ENCODE measurements around the gene SKA3. TPM values are rescaled to one million over a fixed set of nuclear protein-coding genes. Genes with fewer than 3 reads are reported as not detected.
"Not testable (repeated sequence)": the region's sequence is repeated elsewhere in the genome, so short reads cannot be mapped to it uniquely, and the experiment has no call there.

SKA3 gene
- 20.2 and 22.6 TPM in 2 replicates for total RNA-seq (2014; rRNA removed; shearing (Covaris generic))

DNA sequence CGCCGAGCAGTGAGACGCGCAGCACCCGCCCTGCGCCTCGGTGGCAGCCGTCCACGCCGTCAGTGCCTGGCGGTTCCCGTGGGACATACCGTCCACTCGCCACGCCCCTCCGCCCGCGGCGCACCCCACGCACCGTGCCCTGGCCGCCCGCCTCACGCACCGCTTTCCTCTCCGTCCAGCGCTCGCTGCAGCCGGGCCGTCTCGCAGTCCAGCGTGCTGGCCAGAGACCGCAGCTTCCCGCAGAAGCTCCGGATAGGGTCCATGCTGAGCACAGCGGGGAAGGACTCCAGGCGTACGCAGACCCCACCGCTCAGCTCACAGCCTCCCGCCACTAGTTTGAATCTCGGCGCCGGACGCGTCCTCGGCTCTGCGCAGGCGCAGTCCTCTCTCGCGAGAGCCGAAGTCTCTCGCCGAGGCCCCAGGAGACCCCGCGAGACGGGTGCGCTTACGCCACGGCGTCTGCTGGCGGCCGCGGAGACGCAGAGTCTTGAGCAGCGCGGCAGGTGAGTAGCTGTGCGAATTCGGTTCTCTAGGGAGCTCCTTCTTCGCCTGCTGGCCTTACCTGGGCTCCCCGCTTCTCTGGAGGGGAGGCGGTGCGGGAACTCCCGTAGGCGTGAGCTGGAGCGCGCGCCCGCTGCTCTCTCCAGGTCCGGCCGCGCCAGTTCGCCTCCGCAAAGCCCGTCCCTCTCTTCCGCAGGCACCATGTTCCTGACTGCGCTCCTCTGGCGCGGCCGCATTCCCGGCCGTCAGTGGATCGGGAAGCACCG is at the start of gene SKA3, which contains the start of gene MRPL57:
Gene SKA3, minus strand, starts transcription at position 338 of the 767 bp plus-strand sequence. Its CDS starts 75 bp downstream, at position 263.
Gene MRPL57, plus strand, starts transcription at position 444 of the 767 bp plus-strand sequence. Its CDS starts 259 bp downstream, at position 703.
- peak; percentile 100 for DNase-seq (ENCODE audit: low spot score)

DNA sequence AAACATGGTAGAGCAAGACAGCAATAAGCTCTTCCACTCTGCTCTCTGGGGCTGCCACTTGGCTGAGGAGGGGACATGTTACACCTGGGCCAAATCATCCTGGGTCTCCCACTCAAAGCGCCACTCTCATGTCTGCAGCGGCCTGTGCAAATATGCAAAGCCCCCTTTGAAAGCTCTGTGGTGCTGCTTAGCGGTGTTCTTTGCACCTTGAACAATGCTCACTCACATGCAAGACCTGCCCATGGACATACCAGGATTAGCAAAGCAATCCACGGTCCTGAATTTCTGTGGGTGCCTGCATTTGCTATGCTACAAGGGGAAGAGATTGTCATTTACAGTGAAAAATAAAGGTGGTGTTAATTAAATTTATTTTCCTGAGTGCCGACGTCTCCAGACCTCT is 48.7 kb upstream of the SKA3 start:
- no peak for DNase-seq (ENCODE audit: low spot score)

DNA sequence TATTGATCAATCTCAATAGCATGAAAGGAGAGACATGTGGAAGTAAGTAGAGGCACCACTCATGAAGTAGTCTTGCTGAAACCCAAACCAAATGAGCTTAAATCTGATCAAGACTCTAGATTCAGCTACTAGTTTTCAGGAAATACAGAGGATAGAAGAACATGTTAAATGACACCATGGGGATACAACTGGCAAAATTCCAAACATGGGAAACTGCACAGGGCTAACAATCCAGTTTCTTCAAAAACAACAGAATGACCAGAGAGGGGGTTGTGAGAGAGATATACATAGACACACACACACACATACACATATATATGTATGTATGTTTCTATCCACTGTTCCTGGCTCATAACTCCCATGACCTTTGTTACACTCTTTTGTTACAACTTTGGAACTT is 44.9 kb upstream of the SKA3 start:
- no peak for DNase-seq (ENCODE audit: low spot score)

DNA sequence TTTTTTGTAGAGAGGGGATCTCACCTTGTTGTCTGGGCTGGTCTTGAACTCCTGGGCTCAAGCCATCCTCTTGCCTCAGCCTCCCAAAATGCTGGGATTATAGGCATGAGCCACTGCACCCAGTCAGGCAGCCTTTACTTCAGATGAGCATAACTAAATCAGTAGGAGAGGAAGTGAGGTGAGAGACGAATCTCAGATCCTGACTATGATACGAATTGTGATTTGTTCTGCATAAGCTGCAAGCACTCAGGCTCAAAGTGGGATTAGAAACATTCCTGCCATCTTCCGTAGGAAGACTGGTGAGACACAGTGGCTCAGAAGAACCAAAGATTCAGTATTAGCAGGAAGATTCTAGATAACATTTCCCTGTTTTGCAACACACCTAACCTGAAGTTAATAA is 43.4 kb upstream of the SKA3 start:
- DNase-seq (ENCODE audit: low spot score), result not testable (repeated sequence)

DNA sequence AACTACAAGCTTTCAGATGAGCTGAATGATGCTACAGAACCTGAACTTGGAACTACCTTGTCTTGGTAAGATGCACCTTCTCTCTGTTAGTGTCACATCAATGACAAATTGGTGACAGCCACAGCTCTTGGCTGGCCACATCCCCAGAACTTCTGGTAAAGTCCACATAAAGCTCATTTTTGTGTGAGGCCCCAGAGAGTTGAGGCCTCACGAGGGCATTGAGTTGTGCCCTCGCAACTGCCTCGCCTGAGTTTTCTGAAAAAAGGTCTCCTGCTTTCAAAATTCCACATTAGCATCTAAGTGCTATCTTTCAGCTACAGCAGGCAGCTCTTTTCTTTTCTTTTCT is 42.7 kb upstream of the SKA3 start:
- no peak for DNase-seq (ENCODE audit: low spot score)

DNA sequence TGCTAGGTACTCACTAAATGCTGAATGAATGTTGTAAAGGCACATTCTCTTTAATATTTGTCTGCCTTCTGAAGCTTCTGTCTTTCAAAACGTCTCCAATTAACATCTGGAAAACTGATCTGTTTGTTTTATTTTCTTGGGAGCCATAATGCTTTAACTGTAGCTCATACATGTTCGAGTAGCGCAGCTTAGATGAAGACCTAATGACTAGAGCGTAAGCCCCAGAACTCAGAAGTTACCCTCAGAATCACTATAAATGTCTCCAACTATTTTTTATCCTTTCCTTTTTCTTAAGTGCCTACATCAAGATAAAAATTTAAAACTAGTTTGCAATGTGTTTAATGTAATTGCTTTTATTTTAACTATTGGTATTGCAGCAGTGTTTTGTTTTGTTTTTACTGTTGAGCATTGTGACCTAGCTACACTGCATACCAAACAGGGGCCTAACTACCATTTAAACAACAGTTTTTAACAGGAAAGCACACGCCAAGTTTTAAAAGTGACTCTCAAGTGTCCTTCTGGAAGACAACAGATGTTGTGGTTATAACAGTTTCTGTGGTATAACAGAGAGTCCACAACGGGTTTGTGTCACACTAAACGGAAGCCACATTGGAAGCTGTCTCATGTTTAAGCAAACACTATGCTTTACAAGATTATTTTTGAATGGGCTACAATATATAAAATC is 42.1 kb upstream of the SKA3 start:
- no peak for DNase-seq (ENCODE audit: low spot score)

DNA sequence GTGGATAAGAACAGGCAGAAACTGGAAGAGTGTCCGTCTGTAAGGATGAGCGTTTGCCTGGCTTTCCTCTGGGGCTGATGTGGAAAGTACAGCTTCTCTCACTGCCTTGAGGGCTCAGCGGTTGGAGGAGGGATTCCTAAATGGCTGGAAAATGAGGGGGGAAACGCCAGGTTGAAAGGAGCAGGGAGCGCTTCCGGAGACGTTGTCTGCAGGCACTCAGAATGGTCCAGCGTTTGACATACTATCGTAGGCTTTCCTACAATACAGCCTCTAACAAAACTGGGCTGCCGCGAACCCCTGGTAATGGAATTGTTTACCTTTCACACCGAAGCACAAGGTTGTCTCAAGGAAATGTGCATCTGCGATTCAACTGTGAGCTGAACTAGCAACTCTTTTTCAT is 40.0 kb upstream of the SKA3 start:
- no peak for DNase-seq (ENCODE audit: low spot score)

DNA sequence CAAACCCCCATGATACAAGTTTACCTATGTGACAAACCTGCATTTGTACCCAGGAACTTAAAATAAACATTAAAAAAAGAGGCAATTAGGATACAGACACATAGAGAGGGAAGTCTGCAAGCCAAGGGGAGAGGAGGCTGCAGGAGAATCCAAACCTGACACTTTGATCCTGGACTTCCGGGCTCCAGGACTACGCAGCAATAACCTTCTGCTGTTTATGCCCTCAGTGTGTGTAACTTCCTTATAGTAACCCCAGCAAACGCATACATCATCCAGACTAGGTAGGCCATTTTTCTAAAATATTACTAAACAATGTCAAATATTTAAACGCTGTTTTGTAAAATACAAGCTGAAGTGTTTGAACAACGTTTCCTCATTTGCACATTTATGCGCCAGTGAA is 39.1 kb upstream of the SKA3 start:
- DNase-seq (ENCODE audit: low spot score), result not testable (repeated sequence)

DNA sequence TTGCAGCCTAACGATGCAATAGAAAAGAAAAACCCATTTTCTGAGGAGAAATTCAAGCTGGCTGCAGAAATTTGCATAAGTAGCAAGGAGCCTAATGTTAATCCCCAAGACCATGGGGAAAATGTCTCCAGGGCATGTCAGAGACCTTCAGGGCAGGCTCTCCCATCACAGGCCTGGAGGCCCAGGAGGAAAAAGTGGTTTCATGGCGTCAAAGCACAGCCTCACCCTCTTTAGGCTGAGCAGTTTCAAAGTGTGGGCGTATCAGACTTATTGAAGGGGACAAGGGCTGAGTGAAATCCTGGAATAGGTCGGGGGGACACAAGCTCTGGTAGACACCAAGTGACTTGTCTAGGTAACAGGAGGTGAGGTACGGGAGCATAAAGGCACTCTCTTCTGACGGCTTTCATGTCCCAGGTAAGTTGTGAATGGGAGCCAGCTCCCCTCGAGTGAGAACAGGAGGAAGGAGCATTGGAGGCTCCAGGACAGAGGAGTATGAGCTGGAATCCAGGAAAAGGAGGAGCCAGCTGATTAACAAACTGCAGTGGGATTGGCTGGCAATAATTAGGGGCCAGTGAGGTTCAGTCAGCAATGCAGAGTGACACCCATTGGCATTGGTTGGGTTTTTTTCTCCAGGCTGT is 35.9 kb upstream of the SKA3 start:
- no peak for DNase-seq (ENCODE audit: low spot score)

DNA sequence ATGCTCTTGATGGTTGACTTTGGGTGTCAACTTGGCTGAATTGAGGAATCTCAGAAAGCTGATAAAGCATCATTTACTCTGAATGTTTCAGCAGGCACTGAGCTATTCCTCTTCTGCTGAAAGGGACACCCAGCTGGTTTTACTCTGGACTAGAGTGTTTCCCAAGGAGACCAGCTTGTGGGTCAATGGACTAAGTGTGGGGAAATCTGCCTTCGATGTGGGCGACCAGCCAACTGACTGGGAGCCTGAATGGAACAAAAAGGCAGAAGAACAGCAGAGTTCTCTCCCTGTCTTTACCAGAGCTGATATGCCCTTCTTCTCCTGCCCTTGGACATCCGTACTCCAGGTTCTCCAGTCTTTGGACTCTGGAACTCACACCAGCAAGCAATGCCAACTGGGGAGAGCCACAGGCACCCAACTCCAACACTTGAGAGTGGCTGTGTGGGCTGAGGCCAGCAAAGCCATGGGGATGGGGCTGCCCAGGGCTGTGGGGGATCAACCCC is 32.4 kb upstream of the SKA3 start:
- DNase-seq (ENCODE audit: low spot score), result no peak

DNA sequence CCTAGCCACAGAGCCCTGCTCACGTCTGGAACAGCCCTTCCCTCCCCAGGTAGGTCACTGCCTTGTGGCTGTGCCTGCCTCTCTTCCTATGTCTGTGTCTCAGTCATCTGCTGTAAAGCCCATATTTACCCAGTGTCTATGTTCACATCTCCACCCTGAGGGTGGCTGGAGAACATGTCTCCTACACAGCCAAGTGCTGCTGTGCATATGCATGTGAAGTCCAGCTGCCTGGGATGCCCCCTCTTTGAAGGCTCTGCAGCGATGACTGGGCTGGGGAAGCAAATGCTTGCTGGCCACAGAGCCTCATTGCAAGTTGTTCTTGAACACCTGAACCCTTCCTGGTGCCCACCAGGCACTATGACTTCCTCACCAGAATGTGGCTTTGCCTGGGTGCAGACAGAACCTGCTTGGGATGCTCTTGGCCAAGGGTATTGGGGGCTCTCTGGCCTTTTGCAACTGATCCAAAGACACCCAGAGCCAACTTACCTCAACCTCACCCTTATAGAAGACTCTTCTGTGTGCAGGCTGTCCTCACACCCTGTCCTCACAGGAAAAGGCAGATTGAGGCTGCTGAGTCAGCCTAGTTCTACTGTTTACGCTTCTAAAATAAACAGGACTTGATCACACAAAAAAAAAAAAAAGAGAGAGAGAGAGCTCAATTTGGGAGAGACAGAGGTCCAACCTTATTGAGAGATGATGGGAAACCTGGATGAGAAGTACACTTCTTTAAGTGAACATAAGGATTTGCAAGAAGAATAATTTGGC is 26.6 kb upstream of the SKA3 start:
- DNase-seq (ENCODE audit: low spot score), result no peak

DNA sequence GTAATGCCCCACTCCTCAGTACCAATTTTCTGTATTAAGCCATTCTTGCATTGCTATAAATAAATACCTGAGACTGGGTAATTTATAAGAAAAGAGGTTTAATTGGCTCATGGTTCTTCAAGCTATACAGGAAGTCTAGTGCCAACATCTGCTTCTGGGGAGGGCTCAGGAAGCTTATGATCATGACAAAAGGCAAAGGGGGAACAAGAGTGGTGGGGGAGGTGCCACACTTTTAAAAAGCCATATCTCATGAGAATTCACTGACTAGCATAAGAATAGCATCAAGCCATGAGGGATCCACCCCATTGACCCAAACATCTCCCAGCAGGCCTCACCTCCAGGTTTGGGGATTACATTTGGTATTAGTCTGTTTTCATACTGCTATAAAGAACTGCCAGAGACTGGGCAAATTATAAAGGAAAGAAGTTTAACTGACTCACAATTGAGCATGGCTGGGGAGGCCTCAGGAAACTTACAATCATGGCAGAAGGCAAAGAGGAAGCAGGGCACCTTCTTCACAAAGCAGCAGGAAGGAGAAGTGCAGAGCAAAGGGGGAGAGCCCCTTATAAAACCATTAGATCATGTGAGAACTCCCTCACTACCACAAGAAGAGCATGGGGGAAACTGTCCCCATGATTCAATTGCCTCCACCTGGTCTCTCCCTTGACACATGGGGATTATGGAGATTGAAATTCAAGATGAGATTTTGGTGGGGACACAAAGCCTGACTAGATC is 25.3 kb upstream of the SKA3 start:
- DNase-seq (ENCODE audit: low spot score), result not testable (repeated sequence)

DNA sequence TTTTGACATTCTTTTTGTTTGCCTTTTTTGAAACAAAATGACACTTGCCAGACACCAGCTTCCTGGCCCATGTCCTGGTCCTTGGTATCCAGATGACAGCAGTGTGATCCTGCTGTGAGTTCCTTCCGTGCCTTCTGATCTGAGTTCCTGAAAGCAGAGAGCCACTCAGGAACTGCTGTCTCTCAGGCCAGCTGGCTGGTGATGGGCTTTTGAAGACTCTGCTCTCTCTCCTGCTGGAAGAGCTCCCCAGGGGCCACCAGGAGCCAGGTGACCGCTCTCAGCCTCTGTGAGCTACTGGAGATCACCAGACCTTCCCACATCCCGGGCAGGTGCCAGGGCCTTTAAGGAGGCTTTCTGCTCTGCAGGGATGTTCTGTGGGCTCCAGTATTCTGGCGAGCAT is 22.0 kb upstream of the SKA3 start:
- not testable (repeated sequence) for DNase-seq (ENCODE audit: low spot score)

DNA sequence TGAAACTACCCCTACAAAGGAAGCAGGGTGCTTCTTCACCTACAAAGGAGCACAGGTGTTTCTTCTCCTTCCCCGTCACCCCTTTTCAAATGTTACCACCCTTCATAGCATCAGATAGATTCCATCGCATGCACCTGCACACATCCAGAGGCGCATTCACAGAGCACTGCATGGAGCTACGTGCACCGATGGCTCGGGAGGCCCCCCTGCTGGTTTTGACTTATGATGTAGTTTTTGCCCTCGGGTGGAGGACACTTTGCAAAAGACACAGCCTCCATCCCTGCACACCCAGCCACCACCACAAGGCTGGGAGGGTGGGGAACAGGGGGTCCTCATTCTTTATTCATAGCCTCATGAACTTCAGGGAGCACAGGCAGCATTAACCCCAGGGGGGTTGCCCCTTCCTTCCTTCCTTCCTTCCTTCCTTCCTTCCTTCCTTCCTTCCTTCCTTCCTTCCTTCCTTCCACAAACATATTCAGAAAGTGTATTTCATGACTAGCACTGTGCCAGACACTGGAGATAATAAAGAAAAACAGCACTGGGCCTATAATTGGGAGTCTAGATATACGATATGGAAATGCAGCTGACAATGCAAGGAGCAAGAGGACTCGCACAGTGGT is 21.4 kb upstream of the SKA3 start:
- DNase-seq (ENCODE audit: low spot score), result not testable (repeated sequence)

DNA sequence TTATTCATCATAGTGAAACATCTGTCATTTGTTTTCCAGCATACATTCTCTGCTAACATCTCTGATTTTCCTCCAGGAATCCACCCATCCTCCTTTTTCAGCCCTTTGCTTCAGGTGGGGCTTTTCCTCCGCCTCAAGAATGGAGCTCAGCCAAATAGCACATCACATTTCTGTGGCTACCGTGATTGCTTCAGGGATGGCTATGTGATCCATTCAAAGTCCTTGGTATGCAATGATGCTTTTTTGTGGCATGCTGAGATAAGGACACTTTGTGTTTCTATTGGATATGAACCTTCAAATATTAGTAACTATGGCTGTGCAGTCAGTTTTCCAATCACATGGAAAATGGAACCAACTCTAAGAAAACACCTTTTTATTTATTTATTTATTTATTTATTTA is 18.4 kb upstream of the SKA3 start:
- DNase-seq (ENCODE audit: low spot score), result not testable (repeated sequence)

DNA sequence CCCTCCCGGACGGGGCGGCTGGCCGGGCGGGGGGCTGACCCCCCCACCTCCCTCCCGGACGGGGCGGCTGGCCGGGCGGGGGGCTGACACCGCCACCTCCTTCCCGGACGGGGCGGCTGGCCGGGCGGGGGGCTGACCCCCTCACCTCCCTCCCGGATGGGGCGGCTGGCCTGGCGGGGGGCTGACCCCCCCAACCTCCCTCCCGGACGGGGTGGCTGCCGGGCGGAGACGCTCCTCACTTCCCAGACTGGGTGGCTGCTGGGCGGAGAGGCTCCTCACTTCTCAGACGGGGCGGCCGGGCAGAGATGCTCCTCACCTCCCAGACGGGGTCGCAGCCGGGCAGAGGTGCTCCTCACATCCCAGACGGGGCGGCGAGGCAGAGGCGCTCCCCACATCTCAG is 10.1 kb upstream of the SKA3 start:
- not testable (repeated sequence) for DNase-seq (ENCODE audit: low spot score)

DNA sequence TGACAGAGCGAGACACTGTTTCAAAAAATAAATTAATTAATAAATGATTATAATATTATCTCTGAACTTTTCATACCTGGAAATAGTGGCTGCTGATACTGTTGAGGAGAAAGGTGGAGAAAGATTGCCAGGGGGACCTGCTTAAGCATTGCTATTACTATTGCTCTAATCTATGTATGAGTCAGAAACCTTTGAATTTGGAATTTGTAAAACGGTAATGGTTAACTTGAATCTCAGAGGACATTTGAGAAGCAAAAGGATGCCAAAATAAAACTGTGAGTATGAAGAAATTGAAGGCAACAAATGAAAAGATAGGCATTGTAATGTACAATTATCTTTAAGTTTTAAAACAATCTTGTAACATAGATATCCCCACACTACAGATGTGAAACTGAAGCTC is 5.3 kb upstream of the SKA3 start:
- no peak for DNase-seq (ENCODE audit: low spot score)

DNA sequence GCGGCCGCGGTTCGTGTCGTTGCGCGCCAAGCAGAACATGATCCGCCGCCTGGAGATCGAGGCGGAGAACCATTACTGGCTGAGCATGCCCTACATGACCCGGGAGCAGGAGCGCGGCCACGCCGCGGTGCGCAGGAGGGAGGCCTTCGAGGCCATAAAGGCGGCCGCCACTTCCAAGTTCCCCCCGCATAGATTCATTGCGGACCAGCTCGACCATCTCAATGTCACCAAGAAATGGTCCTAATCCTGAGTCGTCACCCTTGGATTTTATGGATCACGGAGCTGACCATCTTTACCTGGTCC is 581 bp upstream of the SKA3 start:
- no peak for DNase-seq (ENCODE audit: low spot score)

DNA sequence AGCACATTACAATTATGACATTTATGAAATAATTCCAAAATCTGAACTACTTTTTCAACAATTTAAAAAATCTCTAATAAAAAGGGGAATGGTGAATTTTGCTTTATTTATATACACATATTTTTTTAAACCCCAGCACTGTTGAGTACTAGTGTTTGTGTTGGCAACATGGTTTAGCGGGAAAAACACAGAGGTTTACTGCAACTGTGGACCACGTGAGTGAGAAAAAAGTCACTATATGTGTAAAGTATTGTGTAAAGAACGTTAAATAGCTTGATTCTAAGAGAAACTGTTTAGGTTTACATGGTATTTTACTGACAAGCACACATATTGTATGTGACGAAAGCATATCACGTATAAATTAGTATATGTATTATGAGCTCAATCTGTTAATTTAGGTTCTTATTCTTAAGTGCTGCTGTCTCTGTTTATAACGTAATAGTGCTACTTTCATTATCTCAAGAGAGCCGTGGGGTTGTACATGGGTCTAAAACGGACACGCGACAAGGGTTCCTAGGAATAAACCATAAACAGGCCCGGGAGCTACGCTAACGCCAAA is 617 bp downstream of the SKA3 start:
- peak; percentile 88 for DNase-seq (ENCODE audit: low spot score)

DNA sequence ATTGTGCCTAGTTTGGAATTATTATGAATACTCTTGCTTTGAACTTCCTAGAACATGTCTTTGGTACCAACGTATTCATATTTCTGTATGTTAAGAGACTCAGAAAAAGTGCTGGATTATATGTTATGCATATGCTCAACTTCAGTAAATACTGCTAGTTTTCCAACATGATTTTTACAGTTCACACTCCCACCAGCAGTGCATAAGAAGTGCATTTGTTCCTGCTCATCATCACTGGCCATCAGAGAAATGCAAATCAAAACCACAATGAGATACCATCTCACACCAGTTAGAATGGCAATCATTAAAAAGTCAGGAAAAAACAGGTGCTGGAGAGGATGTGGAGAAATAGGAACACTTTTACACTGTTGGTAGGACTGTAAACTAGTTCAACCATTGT is 2.6 kb downstream of the SKA3 start:
- DNase-seq (ENCODE audit: low spot score), result not testable (repeated sequence)
